Fibroblast of lung (primary cell): ENCODE results near the gene RPGR. TPM values are rescaled to one million over a fixed set of nuclear protein-coding genes. Genes with fewer than 3 reads are reported as not detected.

Experiments used
- DNase-seq, 2 donors: peaks; one replicate each; pipeline versions ENCODE4 v3.0.0 to v3.0.0-alpha.2; 2010; ENCODE audit warnings: low read depth in 2 of 2
- H2AFZ ChIP-seq: 2 replicates; pipeline ENCODE4 v1.5.1; 2012; ENCODE audit warnings: low read length, control low read depth, inconsistent platforms
- H3K27ac ChIP-seq: 2 replicates; pipeline ENCODE4 v1.5.1; 2011; ENCODE audit warnings: low read length, control low read depth; ENCODE audit not compliant: insufficient read depth
- H3K27me3 ChIP-seq: 2 replicates; pipeline ENCODE4 v1.5.1; 2011; ENCODE audit warnings: mild to moderate bottlenecking, low read length; ENCODE audit not compliant: control insufficient read depth, insufficient read depth
- H3K36me3 ChIP-seq: 2 replicates; pipeline ENCODE4 v1.5.1; 2011; ENCODE audit warnings: low read length; ENCODE audit not compliant: control insufficient read depth, insufficient read depth
- H3K4me1 ChIP-seq: 2 replicates; pipeline ENCODE4 v1.5.1; 2011; ENCODE audit warnings: low read length; ENCODE audit not compliant: control insufficient read depth, insufficient read depth; ENCODE audit errors: extremely low read depth
- H3K4me2 ChIP-seq: 2 replicates; pipeline ENCODE4 v1.5.1; 2011; ENCODE audit warnings: low read length, control low read depth; ENCODE audit not compliant: insufficient read depth; ENCODE audit errors: extremely low read depth
- H3K4me3 ChIP-seq, 4 experiments: fragments of 200-600 bp in 1 of 4; sonication (generic) in 1 of 4; replicated peaks in 1 of 4; 2 replicates each; pipeline ENCODE4 v1.5.1; 2011 to 2016; ENCODE audit warnings: low read length in 4 of 4, low read depth in 3 of 4, mild to moderate bottlenecking in 3 of 4, control low read depth in 2 of 4, inconsistent platforms in 1 of 4, mixed read lengths in 1 of 4; ENCODE audit not compliant: insufficient read depth in 1 of 4; ENCODE audit errors: control extremely low read depth in 1 of 4
- H3K79me2 ChIP-seq: 2 replicates; pipeline ENCODE4 v1.5.1; 2012; ENCODE audit warnings: mild to moderate bottlenecking, low read length, inconsistent platforms; ENCODE audit not compliant: control insufficient read depth, insufficient read depth
- H3K9ac ChIP-seq: 2 replicates; pipeline ENCODE4 v1.5.1; 2011; ENCODE audit warnings: mild to moderate bottlenecking, low read length, control low read depth; ENCODE audit not compliant: insufficient read depth
- H3K9me3 ChIP-seq: 2 replicates; pipeline ENCODE4 v1.5.1; 2012; ENCODE audit warnings: low read depth, low read length; ENCODE audit not compliant: control insufficient read depth, insufficient read depth
- H4K20me1 ChIP-seq: 2 replicates; pipeline ENCODE4 v1.5.1; 2011; ENCODE audit warnings: low read length; ENCODE audit not compliant: control insufficient read depth, insufficient read depth; ENCODE audit errors: extremely low read depth
- CTCF ChIP-seq, 2 donors: IDR thresholded peaks in 1 of 2; conservative IDR thresholded peaks in 1 of 2; 1 replicate in 1 of 2; 2 replicates in 1 of 2; pipeline ENCODE4 v1.5.1; 2011 to 2012; ENCODE audit warnings: low read length in 2 of 2, control low read depth in 1 of 2, inconsistent platforms in 1 of 2, low read depth in 1 of 2, mild to moderate bottlenecking in 1 of 2
- EZH2 ChIP-seq: IDR thresholded peaks from 2 replicates; pipeline ENCODE4 v1.5.1; 2012; ENCODE audit warnings: low read length, control low read depth, mild to moderate bottlenecking; ENCODE audit errors: missing control alignments
- polyA plus RNA-seq, 2 donors: library from polyadenylated mRNA; depleted of rRNA in 1 of 2; stranded (reverse) in 1 of 2; unstranded in 1 of 2; fragments of >200 nt; gene quantifications; 2 replicates each; pipeline ENCODE4 v1.2.1, GENCODE V29; 2011 to 2012; ENCODE audit warnings: missing spikeins in 1 of 2
- total RNA-seq: library from RNA; depleted of rRNA; stranded (reverse); fragments of >200 nt; gene quantifications from 2 replicates; pipeline ENCODE4 v1.2.1, GENCODE V29; 2014

Gene RPGR
- total and polyA plus RNA-seq, 2 donors (not counting 1 experiment from before 2014, with no cell fraction given) = 1.9 to 5.3 TPM

- Histone ChIP-seq H3K36me3 (no peaks in the 10 kb centered on the region), H3K9me3 (no peaks in the 10 kb centered on the region), H3K4me3 (no peak overlapping the region), H3K4me2 (no peak overlapping the region), H3K79me2 (no peaks in the 10 kb centered on the region), H3K9ac (no peak overlapping the region), H4K20me1 (no peaks in the 10 kb centered on the region), H2AFZ (no peak overlapping the region), H3K27ac (no peak overlapping the region), H3K27me3 (no peaks in the 10 kb centered on the region), H3K4me1 (no peaks in the 10 kb centered on the region)
- TF ChIP-seq CTCF (conservative IDR thresholded peaks at IDR 0.05 in 1 of 2, IDR thresholded peaks at IDR 0.05 in 1 of 2; ENCODE audit: low read depth in 1 of 2, low read length in 2 of 2) (peak; percentile 22 to 56), EZH2 (no peak)
- DNase-seq = peak in 1 of 2 donors; percentile 1
These were observed 48.6 kb upstream of the RPGR start for GRCh38 chrX:38375891-38376290.

- no peaks in the 10 kb centered on the region for H3K36me3 ChIP-seq
- DNase-seq = no peak
- no peaks in the 10 kb centered on the region for H4K20me1 ChIP-seq
- H3K9me3 ChIP-seq = no peaks in the 10 kb centered on the region
- no peak for TF ChIP-seq EZH2
- TF ChIP-seq CTCF (conservative IDR thresholded peaks at IDR 0.05 in 1 of 2, IDR thresholded peaks at IDR 0.05 in 1 of 2; ENCODE audit: low read depth in 1 of 2, low read length in 2 of 2) = no peak
- H3K27me3 ChIP-seq = no peaks in the 10 kb centered on the region
- H3K4me3 ChIP-seq = no peak overlapping the region
- H3K9ac ChIP-seq = no peak overlapping the region
- H2AFZ ChIP-seq = no peak overlapping the region
- H3K4me2 ChIP-seq = no peak overlapping the region
- H3K27ac ChIP-seq = no peak overlapping the region
- no peaks in the 10 kb centered on the region for H3K4me1 ChIP-seq
- no peaks in the 10 kb centered on the region for H3K79me2 ChIP-seq
These were observed 47.1 kb upstream of the RPGR start for GRCh38 chrX:38374431-38374830.

GRCh38 chrX:38371641-38372040, 44.3 kb upstream of the RPGR start:
- no peaks in the 10 kb centered on the region for H4K20me1 ChIP-seq
- no peaks in the 10 kb centered on the region for H3K36me3 ChIP-seq
- H3K27me3 ChIP-seq = no peaks in the 10 kb centered on the region
- no peak overlapping the region for H2AFZ ChIP-seq
- H3K4me3 ChIP-seq = no peak overlapping the region
- no peak for TF ChIP-seq CTCF (conservative IDR thresholded peaks at IDR 0.05 in 1 of 2, IDR thresholded peaks at IDR 0.05 in 1 of 2; ENCODE audit: low read depth in 1 of 2, low read length in 2 of 2)
- TF ChIP-seq EZH2 = no peak
- no peak overlapping the region for H3K27ac ChIP-seq
- no peaks in the 10 kb centered on the region for H3K4me1 ChIP-seq
- H3K79me2 ChIP-seq = no peaks in the 10 kb centered on the region
- no peak for DNase-seq
- H3K9me3 ChIP-seq = no peaks in the 10 kb centered on the region
- H3K9ac ChIP-seq = no peak overlapping the region
- H3K4me2 ChIP-seq = no peak overlapping the region
